Pancreas (tissue), 10 donors: ENCODE data around the gene SPOCK3. TPM values are rescaled to one million over a fixed set of nuclear protein-coding genes. Genes with fewer than 3 reads are reported as not detected.

Experiments
- ATAC-seq, 4 donors: fragments of 200-7000 bp; cut with Tn5 transposase; one replicate each; pipeline versions ENCODE4 v1.8.0 to v1.9.1; 2020; ENCODE audit warnings: mild to moderate bottlenecking in 4 of 4, moderate library complexity in 4 of 4
- DNase-seq, 6 donors: peaks; one replicate each; pipeline ENCODE4 v3.0.0-alpha.2; 2020
- FAIRE-seq: peaks from 2 replicates; lab custom pipeline; 2012; peaks lifted over from hg19 to GRCh38; lab: Jason Lieb, UNC
- H3K27ac ChIP-seq, 4 donors: fragments of 200-600 bp; sonication (generic); 1 replicate in 3 of 4; 2 replicates in 1 of 4; pipeline versions ENCODE4 v1.5.0 to v1.8.0; 2020
- H3K27me3 ChIP-seq, 4 donors: fragments of 200-600 bp; one replicate each; pipeline ENCODE4 v1.8.0; 2021
- H3K36me3 ChIP-seq, 3 donors: fragments of 200-600 bp; sonication (generic) in 1 of 3; one replicate each; pipeline versions ENCODE4 v1.5.0 to v1.8.0; 2020 to 2021
- H3K4me1 ChIP-seq, 3 donors: fragments of 200-600 bp; one replicate each; pipeline ENCODE4 v1.8.0; 2021
- H3K4me3 ChIP-seq, 4 donors: fragments of 200-600 bp; sonication (generic) in 2 of 4; one replicate each; pipeline versions ENCODE4 v1.5.0 to v1.8.0; 2020 to 2021
- H3K9me3 ChIP-seq, 4 donors: fragments of 200-600 bp; one replicate each; pipeline ENCODE4 v1.8.0; 2021
- WGBS, 2 donors: extraction: QIAGEN DNeasy Blood & Tissue Kit; methylation state at CpG; one replicate each; pipeline ENCODE4 v1.1.7; 2013; 5-methylcytosine and 5-hydroxymethylcytosine counted together
- intact Hi-C, 3 donors: fragments of 100-400 bp; cut with DNase I; formaldehyde crosslinking; loops; one replicate each; pipeline versions ENCODE4 v1.11.1 to v1.14.2; 2022
- polyA plus RNA-seq, 2 donors: library from polyadenylated mRNA; stranded (reverse); fragments of 200-250 nt; gene quantifications; one replicate each; pipeline ENCODE4 v1.2.3, GENCODE V29; 2013
- total RNA-seq, 6 donors: library from RNA; stranded (reverse); fragmentation: NEBNext Ultra II Directional in 4 of 6; extraction: Animal tissue kit (Norgen Biotek cat#: 25700) in 4 of 6; gene quantifications; one replicate each; pipeline versions ENCODE4 v1.2.1 to v1.2.4, GENCODE V29; 2021 to 2023
- TF ChIP-seq, protein P1 (sequence below), 4 donors: fragments of 200-600 bp; sonication (generic) in 3 of 4; IDR thresholded peaks; one replicate each; pipeline versions ENCODE4 v1.5.0 to v1.8.0; 2021; ENCODE audit warnings: antibody characterized with exemption in 4 of 4
- donor health status: healthy with polysubstance abuse.
- donor health status: DM: no; HTN: no; CAD: no; lungs with moderate emphysema.
- donor health status: DM: no; HTN: no; CAD: no.
- donor health status: control.
- donor health status: control.
- donor health status: Bipolar disorder and iron deficiency.
- donor health status: DM: yes; HTN: yes; CAD: no.
- donor health status: DM: no; HTN: no; CAD: no.
- donor health status: DM: no; HTN: no; CAD: no.
- donor health status: DM: yes; HTN: yes; CAD: no.

SPOCK3 gene
- total and polyA plus RNA-seq, 8 donors, result 0.16 to 3.1 (median 0.61) TPM

GRCh38 chr4:167168611-167169010 lies 65.7 kb downstream of the SPOCK3 start:
- WGBS, 2 donors, result 75 to 89% methylated on average over 2 of the region's 2 CpGs
- DNase-seq (no peak), FAIRE-seq (no peak), ATAC-seq (no peak)
- Histone ChIP-seq H3K27me3 (no peaks in the 10 kb centered on the region), H3K9me3 (no peaks in the 10 kb centered on the region), H3K27ac (no peak overlapping the region), H3K4me3 (no peak overlapping the region), H3K36me3 (no peaks in the 10 kb centered on the region), H3K4me1 (no peaks in the 10 kb centered on the region)
- TF ChIP-seq, protein P1, sequence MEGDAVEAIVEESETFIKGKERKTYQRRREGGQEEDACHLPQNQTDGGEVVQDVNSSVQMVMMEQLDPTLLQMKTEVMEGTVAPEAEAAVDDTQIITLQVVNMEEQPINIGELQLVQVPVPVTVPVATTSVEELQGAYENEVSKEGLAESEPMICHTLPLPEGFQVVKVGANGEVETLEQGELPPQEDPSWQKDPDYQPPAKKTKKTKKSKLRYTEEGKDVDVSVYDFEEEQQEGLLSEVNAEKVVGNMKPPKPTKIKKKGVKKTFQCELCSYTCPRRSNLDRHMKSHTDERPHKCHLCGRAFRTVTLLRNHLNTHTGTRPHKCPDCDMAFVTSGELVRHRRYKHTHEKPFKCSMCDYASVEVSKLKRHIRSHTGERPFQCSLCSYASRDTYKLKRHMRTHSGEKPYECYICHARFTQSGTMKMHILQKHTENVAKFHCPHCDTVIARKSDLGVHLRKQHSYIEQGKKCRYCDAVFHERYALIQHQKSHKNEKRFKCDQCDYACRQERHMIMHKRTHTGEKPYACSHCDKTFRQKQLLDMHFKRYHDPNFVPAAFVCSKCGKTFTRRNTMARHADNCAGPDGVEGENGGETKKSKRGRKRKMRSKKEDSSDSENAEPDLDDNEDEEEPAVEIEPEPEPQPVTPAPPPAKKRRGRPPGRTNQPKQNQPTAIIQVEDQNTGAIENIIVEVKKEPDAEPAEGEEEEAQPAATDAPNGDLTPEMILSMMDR (IDR thresholded peaks at IDR 0.05), result no peak
- intact Hi-C loops, result no loop called here

- TF ChIP-seq, protein P1 (IDR thresholded peaks at IDR 0.05), result no peak
- Histone ChIP-seq H3K9me3 (no peaks in the 10 kb centered on the region), H3K4me1 (no peaks in the 10 kb centered on the region), H3K27ac (no peak overlapping the region), H3K27me3 (no peaks in the 10 kb centered on the region), H3K36me3 (no peaks in the 10 kb centered on the region), H3K4me3 (no peak overlapping the region)
- DNase-seq (no peak), ATAC-seq (no peak), FAIRE-seq (no peak)
- intact Hi-C loops, result no loop called here
- WGBS, 2 donors, result 55 to 65% methylated on average over 4 of the region's 4 CpGs
Measured at GRCh38 chr4:167150587-167150986, 83.7 kb downstream of the SPOCK3 start.

GRCh38 chr4:167144605-167145004 lies 89.7 kb downstream of the SPOCK3 start:
- DNase-seq, result no peak

DNA sequence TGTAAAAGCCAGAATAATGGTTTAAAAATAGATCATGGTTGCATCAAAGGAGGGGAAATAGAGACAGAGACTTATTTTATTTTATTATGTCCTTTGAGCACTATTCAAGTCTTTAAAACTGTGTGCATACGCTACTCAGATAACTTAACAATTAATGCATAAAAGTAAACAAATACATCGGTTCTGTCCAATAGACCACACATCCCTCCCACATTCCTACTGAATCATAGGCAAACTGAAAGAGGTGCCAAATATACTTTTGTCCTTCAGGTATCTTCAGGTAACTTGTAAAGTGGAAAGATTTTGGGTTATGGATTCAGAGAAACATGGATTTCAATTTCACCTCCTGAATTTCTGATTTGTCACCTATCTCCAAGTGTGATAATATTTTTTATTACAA lies 91.3 kb downstream of the SPOCK3 start:
- no peak overlapping the region for H3K27ac ChIP-seq
- no peaks in the 10 kb centered on the region for H3K36me3 ChIP-seq
- FAIRE-seq, result no peak
- no peaks in the 10 kb centered on the region for H3K4me1 ChIP-seq
- no peak overlapping the region for H3K4me3 ChIP-seq
- 22 to 37% methylated on average over 2 of the region's 2 CpGs for WGBS, 2 donors
- no peak for DNase-seq
- H3K9me3 ChIP-seq, result no peaks in the 10 kb centered on the region
- intact Hi-C loops, result no loop called here
- TF ChIP-seq, protein P1 (IDR thresholded peaks at IDR 0.05), result no peak
- no peaks in the 10 kb centered on the region for H3K27me3 ChIP-seq
- ATAC-seq, result no peak

More at GRCh38 chr4:167144605-167145004, 89.7 kb downstream of the SPOCK3 start:
- no peaks in the 10 kb centered on the region for H3K36me3 ChIP-seq
- H3K9me3 ChIP-seq, result no peaks in the 10 kb centered on the region
- no peaks in the 10 kb centered on the region for H3K4me1 ChIP-seq
- H3K4me3 ChIP-seq, result no peak overlapping the region
- no peaks in the 10 kb centered on the region for H3K27me3 ChIP-seq
- FAIRE-seq, result no peak
- intact Hi-C loops, result no loop called here
- 15 to 27% methylated on average over 1 of the region's 1 CpG for WGBS, 2 donors
- ATAC-seq, result no peak
- TF ChIP-seq, protein P1 (IDR thresholded peaks at IDR 0.05), result no peak
- no peak overlapping the region for H3K27ac ChIP-seq

GRCh38 chr4:167136270-167136669 lies 98.0 kb downstream of the SPOCK3 start:
- TF ChIP-seq, protein P1 (IDR thresholded peaks at IDR 0.05), result no peak
- intact Hi-C loops, result no loop called here
- no peak overlapping the region for H3K4me3 ChIP-seq
- H3K9me3 ChIP-seq, result no peaks in the 10 kb centered on the region
- no peaks in the 10 kb centered on the region for H3K36me3 ChIP-seq
- FAIRE-seq, result no peak
- no peak for DNase-seq
- no peaks in the 10 kb centered on the region for H3K27me3 ChIP-seq
- no peak for ATAC-seq
- no peaks in the 10 kb centered on the region for H3K4me1 ChIP-seq
- WGBS, 2 donors, result 67 to 78% methylated on average over 2 of the region's 2 CpGs
- no peak overlapping the region for H3K27ac ChIP-seq
